ENCODE results near the gene NOX1.

GRCh38 chrX:100880368-100880767, 6.2 kb upstream of the NOX1 start:
- no peak for TF ChIP-seq CTCF (IDR thresholded peaks at IDR 0.05; ENCODE audit: insufficient read depth, low read length, poor library complexity, severe bottlenecking)
- no peak for TF ChIP-seq EZH2phosphoT487 (conservative IDR thresholded peaks at IDR 0.05; ENCODE audit: low read length)

Data from SU-DHL-6 (cell line).